Activated B cell treated with CpG ODN at 0.5 μM for 24 hours (primary cell): ENCODE measurements around the gene STOM. TPM values are rescaled to one million over a fixed set of nuclear protein-coding genes. Genes with fewer than 3 reads are reported as not detected.

Experiments used
- ATAC-seq: fragments of 200-7000 bp; cut with Tn5 transposase; one replicate; pipeline ENCODE4 v1.10.0; 2021; ENCODE audit warnings: low read depth, mild to moderate bottlenecking, moderate library complexity
- CTCF ChIA-PET: fragments of 350-600 bp; sonication (Branson Sonifier 250); formaldehyde crosslinking; loops from one replicate; lab custom pipeline; 2021; ENCODE audit warnings: antibody characterized with exemption; lab: Charles Lee
- POLR2A ChIA-PET: fragments of 350-600 bp; sonication (Branson Sonifier 250); formaldehyde crosslinking; loops from one replicate; lab custom pipeline; 2021; ENCODE audit warnings: antibody characterized with exemption; lab: Charles Lee
- DNase-seq: peaks from one replicate; pipeline ENCODE4 v3.0.0; 2022
- H3K27ac Mint-ChIP-seq: one replicate; pipeline ENCODE4 v1.8.0; 2020; ENCODE audit warnings: mixed read lengths
- H3K27me3 Mint-ChIP-seq: one replicate; pipeline ENCODE4 v1.8.0; 2021; ENCODE audit warnings: mixed read lengths
- H3K36me3 Mint-ChIP-seq: one replicate; pipeline ENCODE4 v1.8.0; 2021; ENCODE audit warnings: low read depth, mixed read lengths
- H3K4me1 Mint-ChIP-seq: one replicate; pipeline ENCODE4 v1.8.0; 2021; ENCODE audit warnings: mixed read lengths
- H3K4me3 Mint-ChIP-seq: one replicate; pipeline ENCODE4 v1.8.0; 2020; ENCODE audit warnings: mild to moderate bottlenecking, mixed read lengths
- H3K9me3 Mint-ChIP-seq: one replicate; pipeline ENCODE4 v1.8.0; 2020; ENCODE audit warnings: mixed read lengths
- CTCF ChIP-seq: fragments of 200-600 bp; IDR thresholded peaks from one replicate; pipeline ENCODE4 v1.8.0; 2022; ENCODE audit warnings: antibody characterized with exemption, mild to moderate bottlenecking
- intact Hi-C: fragments of 100-400 bp; cut with micrococcal nuclease; formaldehyde crosslinking; loops from one replicate; pipeline ENCODE4 v1.15.1; 2024
- total RNA-seq: library from RNA; stranded (reverse); gene quantifications from 2 replicates; pipeline ENCODE4 v1.2.3, GENCODE V29; 2022

Gene STOM
- total RNA-seq, 1 donor from 2014 or later = 9.8 TPM

GRCh38 chr9:121300283-121301119 lies 69.5 kb downstream of the STOM start:
- H3K27me3 Mint-ChIP-seq = peaks cover 5% of the 10 kb centered on the region
- H3K36me3 Mint-ChIP-seq = peaks cover 15% of the 10 kb centered on the region
- DNase-seq = no peak
- H3K27ac Mint-ChIP-seq = no peak overlapping the region
- TF ChIP-seq CTCF = no peak
- intact Hi-C loops = no loop called here
- no peak for ATAC-seq
- H3K9me3 Mint-ChIP-seq = no peaks in the 10 kb centered on the region
- ChIA-PET POLR2A (no interaction called here), CTCF (no interaction called here)
- H3K4me3 Mint-ChIP-seq = peak overlapping the region; percentile 88
- H3K4me1 Mint-ChIP-seq = peaks cover 27% of the 10 kb centered on the region

- peak overlapping the region; percentile 88 for H3K4me3 Mint-ChIP-seq
- peaks cover 27% of the 10 kb centered on the region for H3K4me1 Mint-ChIP-seq
- H3K27me3 Mint-ChIP-seq = peaks cover 5% of the 10 kb centered on the region
- H3K9me3 Mint-ChIP-seq = no peaks in the 10 kb centered on the region
- ChIA-PET POLR2A (interaction anchor here (1.1 to 1.6 kb wide), 2 partner anchors 12 to 31 kb away, joined by 3 to 5 read pairs; partner anchors contain the start of gene GSN), CTCF (interaction anchor here (1.5 kb wide), 1 partner anchor 20 kb away, joined by 9 read pairs; no protein-coding TSS in a partner anchor)
- H3K27ac Mint-ChIP-seq = no peak overlapping the region
- intact Hi-C loops = loop anchor here (5.0 kb wide), 1 partner anchor 87 kb away; no protein-coding TSS in a partner anchor
- peak; percentile 67 for ATAC-seq
- TF ChIP-seq CTCF = no peak
- DNase-seq = peak; percentile 49
- peaks cover 16% of the 10 kb centered on the region for H3K36me3 Mint-ChIP-seq
These were observed 70.4 kb downstream of the STOM start for GRCh38 chr9:121299467-121300282.

- POLR2A ChIA-PET = interaction anchor here (1.1 to 1.6 kb wide), 2 partner anchors 11 to 31 kb away, joined by 3 to 5 read pairs; partner anchors contain the start of gene GSN
- DNase-seq (no peak), ATAC-seq (peak; percentile 56)
- Mint-ChIP-seq H3K27me3 (peaks cover 5% of the 10 kb centered on the region), H3K36me3 (peaks cover 11% of the 10 kb centered on the region), H3K4me3 (peak overlapping the region; percentile 70), H3K27ac (peak overlapping the region; percentile 69), H3K4me1 (peaks cover 27% of the 10 kb centered on the region), H3K9me3 (no peaks in the 10 kb centered on the region)
- no peak for TF ChIP-seq CTCF
- intact Hi-C loops = loop anchor here (5.0 kb wide), 1 partner anchor 87 kb away; no protein-coding TSS in a partner anchor
- CTCF ChIA-PET = interaction anchor here (1.5 kb wide), 1 partner anchor 21 kb away, joined by 9 read pairs; no protein-coding TSS in a partner anchor
These were observed 71.2 kb downstream of the STOM start for GRCh38 chr9:121298689-121299466.

DNA sequence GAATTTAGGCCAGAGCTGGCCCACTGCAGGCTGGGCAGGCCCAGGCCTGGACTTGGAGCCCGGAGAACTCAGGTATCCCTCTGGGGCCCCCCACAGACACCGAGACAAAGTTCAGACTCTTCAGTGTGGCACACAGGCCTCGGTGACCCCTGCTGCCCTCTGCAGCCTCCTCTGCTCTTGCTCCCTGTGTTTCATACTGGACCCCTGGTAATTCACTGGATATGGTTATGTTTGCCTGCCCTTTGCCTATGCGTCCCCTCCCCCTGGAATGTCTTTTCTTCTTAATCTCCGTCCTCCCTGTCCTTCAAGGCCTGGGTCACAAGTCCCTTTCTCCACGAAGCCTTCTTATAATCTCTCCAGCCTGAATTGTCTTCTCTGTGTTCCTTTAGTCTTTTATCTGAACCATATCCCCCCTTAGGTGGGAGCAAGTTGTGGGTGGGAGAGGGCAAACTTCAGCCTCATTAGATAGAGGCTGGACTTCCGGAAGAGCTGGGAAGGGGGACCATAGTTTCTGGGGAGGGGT lies 72.0 kb downstream of the STOM start:
- no peak for TF ChIP-seq CTCF
- Mint-ChIP-seq H3K36me3 (peaks cover 4% of the 10 kb centered on the region), H3K4me1 (peaks cover 27% of the 10 kb centered on the region), H3K27me3 (peaks cover 5% of the 10 kb centered on the region), H3K27ac (peak overlapping the region; percentile 69), H3K4me3 (no peak overlapping the region), H3K9me3 (no peaks in the 10 kb centered on the region)
- CTCF ChIA-PET = no interaction called here
- intact Hi-C loops = loop anchor here (5.0 kb wide), 1 partner anchor 86 kb away; no protein-coding TSS in a partner anchor
- DNase-seq (no peak), ATAC-seq (no peak)
- POLR2A ChIA-PET = interaction anchor here (1.6 kb wide), 1 partner anchor 30 kb away, joined by 5 read pairs; the partner anchor contains the start of gene GSN
